SK-N-MC (cell line): ENCODE results near the gene SUN2.

Source experiments
- EZH2 ChIP-seq: fragments of 200-600 bp; sonication (generic); IDR thresholded peaks from one replicate; pipeline ENCODE4 v1.6.1; 2017; ENCODE audit warnings: antibody characterized with exemption
- FOXP2 ChIP-seq: optimal IDR thresholded peaks from 2 replicates; pipeline ENCODE3; 2011; ENCODE audit warnings: mild to moderate bottlenecking, moderate library complexity; ENCODE audit not compliant: insufficient read depth; ENCODE audit errors: extremely low read length, control extremely low read depth
- POLR2AphosphoS5 ChIP-seq: IDR thresholded peaks from 2 replicates; pipeline ENCODE4 v1.6.1; 2012; ENCODE audit warnings: mild to moderate bottlenecking, low read depth, low read length, borderline replicate concordance

DNA sequence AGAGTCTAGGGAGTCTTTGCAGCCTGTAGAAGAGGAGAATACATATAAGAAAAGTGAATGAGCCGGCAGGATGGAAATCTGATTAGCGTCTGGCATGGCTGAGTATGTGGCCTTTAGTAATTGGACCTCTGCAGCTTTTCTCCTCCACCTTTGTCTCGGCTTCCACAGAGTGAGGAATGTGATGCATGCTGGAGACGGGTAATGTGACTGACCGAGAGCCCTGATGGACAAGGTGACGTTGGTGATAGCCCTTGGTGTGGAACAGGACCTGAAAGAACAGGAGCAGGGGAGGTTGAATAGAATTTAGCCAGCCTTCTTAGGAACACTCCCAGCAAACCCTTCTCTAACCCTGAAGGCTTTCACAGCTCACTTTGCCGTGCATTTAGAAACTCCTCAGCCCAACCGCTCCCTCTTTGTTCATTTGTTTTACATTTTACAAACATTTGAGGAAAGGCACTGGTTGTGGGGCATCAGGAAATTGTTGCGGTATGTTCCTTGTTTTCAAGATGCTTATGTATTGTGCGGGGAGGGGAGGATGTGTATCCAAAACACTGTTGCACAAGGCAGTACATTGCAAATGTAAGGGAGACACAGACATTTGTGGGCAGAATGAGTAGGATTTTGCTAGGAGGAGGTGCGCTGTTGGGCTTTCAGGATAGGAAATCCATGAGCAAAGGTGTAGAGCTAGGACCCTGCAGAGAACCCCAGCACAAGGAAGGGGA lies 43.2 kb downstream of the SUN2 start:
- TF ChIP-seq EZH2: no peak
- TF ChIP-seq POLR2AphosphoS5: no peak
- no peak for TF ChIP-seq FOXP2
